Mesenchymal stem cell (in vitro differentiated cells and primary cell): ENCODE measurements around the gene TIGD3.

Experiments used
- DNase-seq: peaks from one replicate; pipeline ENCODE4 v3.0.0-alpha.2; 2013
- H2AFZ ChIP-seq: one replicate; pipeline ENCODE4 v1.6.1; 2013; ENCODE audit warnings: low read depth, mild to moderate bottlenecking, control low read depth, inconsistent platforms, low read length, moderate library complexity
- H2AK5ac ChIP-seq: 2 replicates; pipeline ENCODE4 v1.6.1; 2013; ENCODE audit warnings: low read length, moderate library complexity, mild to moderate bottlenecking, inconsistent platforms; ENCODE audit not compliant: severe bottlenecking
- H2BK120ac ChIP-seq: one replicate; pipeline ENCODE4 v1.6.1; 2013; ENCODE audit warnings: low read depth, mild to moderate bottlenecking, inconsistent platforms, low read length, moderate library complexity
- H2BK12ac ChIP-seq, 2 experiments: one replicate each; pipeline ENCODE4 v1.6.1; 2013; ENCODE audit warnings: inconsistent platforms in 2 of 2, low read length in 2 of 2, mild to moderate bottlenecking in 2 of 2, moderate library complexity in 2 of 2, control low read depth in 1 of 2
- H2BK15ac ChIP-seq: one replicate; pipeline ENCODE4 v1.6.1; 2013; ENCODE audit warnings: mild to moderate bottlenecking, low read depth, inconsistent platforms; ENCODE audit not compliant: poor library complexity, severe bottlenecking
- H2BK5ac ChIP-seq: 2 replicates; pipeline ENCODE4 v1.6.1; 2013; ENCODE audit warnings: low read depth, mild to moderate bottlenecking, low read length, control low read depth, inconsistent platforms; ENCODE audit not compliant: poor library complexity, severe bottlenecking
- H3K14ac ChIP-seq, 2 experiments: one replicate each; pipeline ENCODE4 v1.6.1; 2013; ENCODE audit warnings: inconsistent platforms in 2 of 2, low read length in 2 of 2, control low read depth in 1 of 2, mild to moderate bottlenecking in 1 of 2, moderate library complexity in 1 of 2
- H3K18ac ChIP-seq, 2 experiments: one replicate each; pipeline ENCODE4 v1.6.1; 2013; ENCODE audit warnings: inconsistent platforms in 2 of 2, low read length in 2 of 2, control low read depth in 1 of 2, low read depth in 1 of 2, mild to moderate bottlenecking in 1 of 2
- H3K23ac ChIP-seq, 2 experiments: one replicate each; pipeline ENCODE4 v1.6.1; 2013; ENCODE audit warnings: inconsistent platforms in 2 of 2, low read length in 2 of 2, mild to moderate bottlenecking in 2 of 2, moderate library complexity in 2 of 2, control low read depth in 1 of 2
- H3K27ac ChIP-seq: 2 replicates; pipeline ENCODE4 v1.5.1; 2013; ENCODE audit warnings: mild to moderate bottlenecking, moderate library complexity, low read length, control low read depth, inconsistent platforms; ENCODE audit not compliant: poor library complexity, severe bottlenecking
- H3K27me3 ChIP-seq, 2 experiments: 2 replicates each; pipeline versions ENCODE4 v1.6.1 to v1.7.0; 2013; ENCODE audit warnings: low read length in 2 of 2, mild to moderate bottlenecking in 2 of 2, moderate library complexity in 2 of 2, control low read depth in 1 of 2, inconsistent platforms in 1 of 2; ENCODE audit not compliant: control insufficient read depth in 1 of 2, insufficient read depth in 1 of 2
- H3K36me3 ChIP-seq, 2 experiments: 2 replicates each; pipeline versions ENCODE4 v1.6.1 to v1.7.0; 2013; ENCODE audit warnings: low read length in 2 of 2, control low read depth in 1 of 2, inconsistent platforms in 1 of 2, low read depth in 1 of 2, mild to moderate bottlenecking in 1 of 2; ENCODE audit not compliant: insufficient read depth in 2 of 2, control insufficient read depth in 1 of 2
- H3K4ac ChIP-seq, 2 experiments: one replicate each; pipeline ENCODE4 v1.6.1; 2013; ENCODE audit warnings: inconsistent platforms in 2 of 2, low read length in 2 of 2, mild to moderate bottlenecking in 2 of 2, moderate library complexity in 2 of 2, control low read depth in 1 of 2, low read depth in 1 of 2
- H3K4me1 ChIP-seq: 2 replicates; pipeline ENCODE4 v1.6.1; 2013; ENCODE audit warnings: low read depth, low read length, control low read depth; ENCODE audit not compliant: control insufficient read depth, insufficient read depth
- H3K4me2 ChIP-seq: 2 replicates; pipeline ENCODE4 v1.6.1; 2013; ENCODE audit warnings: low read length, mild to moderate bottlenecking, inconsistent platforms; ENCODE audit not compliant: poor library complexity, severe bottlenecking
- H3K4me3 ChIP-seq, 2 experiments: 2 replicates each; pipeline versions ENCODE4 v1.5.1 to v1.7.0; 2013; ENCODE audit warnings: low read length in 2 of 2, mild to moderate bottlenecking in 2 of 2, control low read depth in 1 of 2, low read depth in 1 of 2; ENCODE audit not compliant: insufficient read depth in 1 of 2
- H3K79me1 ChIP-seq: replicated peaks from 2 replicates; pipeline ENCODE4 v1.6.1; 2013; ENCODE audit warnings: mild to moderate bottlenecking, control low read depth, low read length, inconsistent platforms; ENCODE audit not compliant: poor library complexity, severe bottlenecking
- H3K9ac ChIP-seq: 2 replicates; pipeline ENCODE4 v1.7.0; 2013; ENCODE audit warnings: mild to moderate bottlenecking, low read length, moderate library complexity
- H3K9me3 ChIP-seq: 2 replicates; pipeline ENCODE4 v1.7.0; 2013; ENCODE audit warnings: mild to moderate bottlenecking, low read length; ENCODE audit not compliant: control insufficient read depth
- H4K8ac ChIP-seq: one replicate; pipeline ENCODE4 v1.6.1; 2013; ENCODE audit warnings: inconsistent platforms, mild to moderate bottlenecking, low read length, moderate library complexity
- H4K91ac ChIP-seq: one replicate; pipeline ENCODE4 v1.6.1; 2013; ENCODE audit warnings: mild to moderate bottlenecking, low read length, inconsistent platforms
- WGBS: methylation state at CpG from one replicate; pipeline ENCODE4 v1.1.7; 2013; ENCODE audit warnings: mixed read lengths; 5-methylcytosine and 5-hydroxymethylcytosine counted together

TIGD3 gene

DNA sequence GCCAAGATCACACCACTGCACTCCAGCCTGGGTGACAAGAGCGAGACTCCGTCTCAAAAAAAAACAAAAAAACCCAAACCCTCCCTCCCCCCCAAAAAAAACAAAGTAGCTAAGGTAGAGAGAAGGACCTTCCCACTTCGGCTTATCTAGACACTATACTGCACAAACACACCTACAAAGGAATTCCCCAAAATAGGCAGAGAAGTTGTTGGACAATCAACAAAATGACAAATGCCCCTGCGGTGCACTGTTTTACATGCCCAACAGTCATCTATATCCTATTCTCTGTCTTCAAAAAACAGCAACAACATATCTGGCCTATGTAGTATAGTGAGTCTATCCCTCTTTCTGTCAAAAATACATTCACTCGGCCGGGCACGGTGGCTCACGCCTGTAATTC, 27.5 kb upstream of the TIGD3 start:
- Histone ChIP-seq H2BK5ac (no peak overlapping the region), H2BK12ac (no peak overlapping the region), H3K27ac (no peak overlapping the region), H3K36me3 (peaks cover 18 to 20% of the 10 kb centered on the region in 2 experiments), H4K91ac (no peak overlapping the region), H3K9ac (no peak overlapping the region), H3K18ac (no peak overlapping the region), H3K4me3 (no peak overlapping the region), H3K4me2 (no peak overlapping the region), H2AFZ (no peak overlapping the region), H3K4ac (no peak overlapping the region), H3K9me3 (no peaks in the 10 kb centered on the region), H3K79me1 (peaks cover 6% of the 10 kb centered on the region), H3K27me3 (no peaks in the 10 kb centered on the region), H4K8ac (no peak overlapping the region), H2BK120ac (no peak overlapping the region), H2AK5ac (no peak overlapping the region), H2BK15ac (no peak overlapping the region), H3K23ac (no peak overlapping the region), H3K4me1 (peaks cover 2% of the 10 kb centered on the region), H3K14ac (no peak overlapping the region)
- no peak for DNase-seq
- WGBS: 90% methylated on average over 8 of the region's 8 CpGs

DNA sequence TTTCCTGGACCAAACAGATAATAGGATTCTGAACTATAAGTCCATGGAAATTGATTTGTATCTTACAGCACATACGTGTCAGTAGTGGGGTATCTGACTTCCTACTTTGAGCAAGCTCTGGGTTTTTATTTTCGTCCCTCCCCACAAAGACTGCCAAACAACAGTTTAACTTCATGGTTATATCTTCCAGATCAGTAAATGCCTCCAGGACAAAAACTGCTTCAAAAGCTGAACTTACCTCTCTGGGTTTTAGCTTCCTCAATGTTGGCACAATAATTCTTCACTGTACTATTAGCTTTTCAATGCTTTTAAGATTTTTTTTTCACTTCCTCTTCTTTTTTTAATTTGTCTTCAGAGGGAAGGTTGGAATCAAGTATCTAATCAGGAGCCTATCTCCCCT, 25.1 kb upstream of the TIGD3 start:
- Histone ChIP-seq H3K27me3 (no peaks in the 10 kb centered on the region), H3K23ac (no peak overlapping the region), H3K9me3 (no peaks in the 10 kb centered on the region), H2BK15ac (no peak overlapping the region), H3K27ac (no peak overlapping the region), H2BK5ac (no peak overlapping the region), H3K9ac (peak overlapping the region; percentile 67), H3K18ac (no peak overlapping the region), H4K91ac (no peak overlapping the region), H3K14ac (no peak overlapping the region), H3K4me2 (no peak overlapping the region), H2BK120ac (no peak overlapping the region), H3K79me1 (no peaks in the 10 kb centered on the region), H4K8ac (no peak overlapping the region), H2BK12ac (no peak overlapping the region), H2AK5ac (no peak overlapping the region), H3K36me3 (no peaks in the 10 kb centered on the region), H3K4ac (no peak overlapping the region), H3K4me1 (no peaks in the 10 kb centered on the region), H3K4me3 (no peak overlapping the region), H2AFZ (no peak overlapping the region)
- WGBS: 75% methylated on average over 2 of the region's 2 CpGs
- DNase-seq: no peak

GRCh38 chr11:65329944-65330403, 24.6 kb upstream of the TIGD3 start:
- H2BK120ac ChIP-seq: no peak overlapping the region
- no peak overlapping the region for H3K4me2 ChIP-seq
- H3K36me3 ChIP-seq: no peaks in the 10 kb centered on the region
- H3K79me1 ChIP-seq: no peaks in the 10 kb centered on the region
- no peak overlapping the region for H4K91ac ChIP-seq
- no peak overlapping the region for H3K27ac ChIP-seq
- no peak overlapping the region for H3K4ac ChIP-seq
- no peak overlapping the region for H2BK5ac ChIP-seq
- no peak overlapping the region for H3K23ac ChIP-seq
- no peaks in the 10 kb centered on the region for H3K9me3 ChIP-seq
- no peaks in the 10 kb centered on the region for H3K27me3 ChIP-seq
- H4K8ac ChIP-seq: no peak overlapping the region
- H2BK12ac ChIP-seq: no peak overlapping the region
- DNase-seq: peak; percentile 90
- H3K18ac ChIP-seq: no peak overlapping the region
- H3K4me1 ChIP-seq: no peaks in the 10 kb centered on the region
- no peak overlapping the region for H2BK15ac ChIP-seq
- WGBS: 22% methylated on average over 11 of the region's 13 CpGs
- no peak overlapping the region for H2AFZ ChIP-seq
- H3K4me3 ChIP-seq: no peak overlapping the region
- no peak overlapping the region for H3K14ac ChIP-seq
- H3K9ac ChIP-seq: peak overlapping the region; percentile 67
- H2AK5ac ChIP-seq: no peak overlapping the region

DNA sequence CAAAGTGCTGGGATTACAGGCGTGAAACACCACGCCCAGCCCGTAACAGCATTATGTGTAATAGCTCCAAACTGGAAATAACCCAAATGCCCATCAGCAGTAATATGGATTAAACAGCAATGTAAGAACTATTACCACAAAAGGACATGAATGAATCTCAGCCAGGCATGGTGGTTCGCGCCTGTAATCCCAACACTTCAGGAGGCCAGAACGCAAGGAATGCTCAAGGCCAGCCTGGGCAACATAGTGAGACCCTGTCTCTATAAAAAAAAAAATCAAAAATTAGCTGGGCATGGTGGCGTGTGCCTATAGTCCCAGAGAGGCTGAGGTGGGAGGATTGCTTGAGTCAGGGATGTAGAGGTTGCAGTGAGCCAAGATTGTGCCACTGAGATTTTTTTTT, 24.0 kb upstream of the TIGD3 start:
- no peak for DNase-seq
- WGBS: 90% methylated on average over 7 of the region's 7 CpGs
- no peak overlapping the region for H4K91ac ChIP-seq
- no peak overlapping the region for H3K4me2 ChIP-seq
- H3K27ac ChIP-seq: no peak overlapping the region
- peak overlapping the region; percentile 55 for H4K8ac ChIP-seq
- H3K4me3 ChIP-seq: no peak overlapping the region
- H2AK5ac ChIP-seq: peak overlapping the region; percentile 38
- H2BK120ac ChIP-seq: no peak overlapping the region
- H3K4ac ChIP-seq: no peak overlapping the region
- H3K79me1 ChIP-seq: no peaks in the 10 kb centered on the region
- no peak overlapping the region for H2AFZ ChIP-seq
- H3K27me3 ChIP-seq: no peaks in the 10 kb centered on the region
- peak overlapping the region; percentile 67 for H3K9ac ChIP-seq
- no peaks in the 10 kb centered on the region for H3K9me3 ChIP-seq
- no peak overlapping the region for H3K18ac ChIP-seq
- H3K14ac ChIP-seq: no peak overlapping the region
- H2BK15ac ChIP-seq: no peak overlapping the region
- no peak overlapping the region for H2BK5ac ChIP-seq
- no peaks in the 10 kb centered on the region for H3K4me1 ChIP-seq
- H2BK12ac ChIP-seq: no peak overlapping the region
- no peaks in the 10 kb centered on the region for H3K36me3 ChIP-seq
- H3K23ac ChIP-seq: no peak overlapping the region
